ENCODE data around the gene NTNG2. TPM values are rescaled to one million over a fixed set of nuclear protein-coding genes. Genes with fewer than 3 reads are reported as not detected.
A peak's percentile ranks its signal among the peaks of the same experiment; 100 is the strongest.

Gene NTNG2
- total and polyA plus RNA-seq, 9 of the 15 experiments (the other 6 are each of a cell fraction or from before 2014, with no cell fraction given) = 0.01 to 0.11 (median 0.09) TPM; not detected in 6

DNA sequence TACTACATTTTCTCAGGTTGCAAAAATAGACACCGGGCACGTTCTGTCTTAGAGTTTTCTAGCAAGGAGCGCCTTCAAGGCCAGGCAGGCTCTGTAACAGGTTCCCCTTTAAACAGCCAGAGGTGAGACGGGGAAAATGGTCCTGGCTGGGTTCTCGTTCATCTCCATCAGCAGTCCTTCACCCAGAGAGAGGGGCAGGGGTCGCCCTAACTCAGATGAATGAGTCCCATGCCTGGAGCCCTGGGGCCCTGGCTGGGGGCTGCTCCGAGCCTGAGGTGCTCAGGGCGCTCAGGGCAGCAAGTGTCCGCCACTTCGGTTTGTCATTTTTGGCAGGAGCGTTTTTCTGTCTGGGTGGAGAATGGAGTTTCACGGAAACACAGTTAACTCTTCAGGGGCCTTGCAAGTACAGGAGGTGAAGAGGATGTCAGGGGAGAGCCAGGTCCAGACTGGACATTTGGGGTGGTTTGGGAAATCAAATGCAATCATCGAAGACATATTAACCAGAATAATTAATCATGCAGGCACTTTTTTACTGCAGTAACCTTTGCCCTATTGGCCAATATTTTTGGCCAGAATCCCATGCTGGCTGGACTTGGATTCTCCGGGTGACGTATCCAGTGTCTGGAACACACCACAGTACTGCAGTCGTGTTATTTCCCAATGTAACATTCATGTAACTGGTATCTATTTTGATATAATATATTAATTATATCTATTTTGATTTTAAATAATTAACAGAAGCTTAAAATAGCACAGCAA, 2.9 kb downstream of the NTNG2 start:
- Histone ChIP-seq H3K27me3 (ENCODE audit: control insufficient read depth in 2 of 2, insufficient read depth in 2 of 2, low read length in 2 of 2) (peaks cover 34 to 87% of the 10 kb centered on the region in 2 experiments), H3K4me3 (no peak overlapping the region), H4K20me1 (replicated peaks; ENCODE audit: control insufficient read depth, insufficient read depth, low read length) (peaks cover 14% of the 10 kb centered on the region), H3K4me1 (replicated peaks in 1 of 2; ENCODE audit: control insufficient read depth in 2 of 2, insufficient read depth in 2 of 2, low read length in 2 of 2) (peaks cover 0 to 38% of the 10 kb centered on the region in 2 experiments; a peak in 2 of 5 replicates), H3K9ac (ENCODE audit: insufficient read depth in 1 of 2, low read depth in 2 of 2, low read length in 2 of 2) (no peak overlapping the region), H3K27ac (ENCODE audit: extremely low read depth, low read depth, low read length) (no peak overlapping the region), H3K36me3 (ENCODE audit: control insufficient read depth, insufficient read depth, low read length) (no peaks in the 10 kb centered on the region), H3K9me1 (ENCODE audit: control insufficient read depth, insufficient read depth, low read length) (no peaks in the 10 kb centered on the region), H3K4me2 (ENCODE audit: insufficient read depth, low read length) (no peak overlapping the region), H3K79me2 (ENCODE audit: control insufficient read depth, insufficient read depth, low read length) (no peaks in the 10 kb centered on the region), H2AFZ (ENCODE audit: low read depth, low read length) (no peak overlapping the region), H3K9me3 (replicated peaks; ENCODE audit: control insufficient read depth, insufficient read depth, low read depth, low read length) (no peaks in the 10 kb centered on the region)
- ChIA-PET CTCF (ENCODE audit: low intra/inter-chr PET ratio) (no interaction called here), POLR2A (interaction anchor here (0.7 kb wide), 1 partner anchor 13 kb away, joined by 3 read pairs; no protein-coding TSS in a partner anchor)
- DNase-seq (ENCODE audit: extremely low read depth in 1 of 4, low spot score in 3 of 4) (no peak), FAIRE-seq (no peak), ATAC-seq (no peak)
- intact Hi-C loops (cut with micrococcal nuclease) = loop anchor here (5.0 kb wide), 3 partner anchors 88 to 413 kb away; no protein-coding TSS in a partner anchor
- TF ChIP-seq ZNF695 (CRISPR knock-in tag; IDR thresholded peaks at IDR 0.05) = no peak
- no peak for TF ChIP-seq FOSL1 (tag; conservative IDR thresholded peaks at IDR 0.05)
- TF ChIP-seq CEBPB (tag; IDR thresholded peaks at IDR 0.05) = 0 out of 2 replicates have a peak, but pooled peaks have one; percentile 40
- no peak for TF ChIP-seq CEBPG (CRISPR knock-in tag; IDR thresholded peaks at IDR 0.05)
- peak in 1 of 2 experiments; percentile 58; a peak in 2 of 4 replicates for TF ChIP-seq CEBPG (tag; conservative IDR thresholded peaks at IDR 0.05 in 1 of 2, IDR thresholded peaks at IDR 0.05 in 1 of 2)
- TF ChIP-seq NR2C1 (IDR thresholded peaks at IDR 0.05) = no peak
- TF ChIP-seq NR2C1 (tag; IDR thresholded peaks at IDR 0.05) = 0 out of 2 replicates have a peak, but pooled peaks have one; percentile 25
- 2% methylated on average over 16 of the region's 16 CpGs for WGBS (ENCODE audit: insufficient coverage, low coverage, missing lambda C conversion rate)
- no TSS peak for BruUV-seq (replicated peaks)
- in situ Hi-C loops (cut with MboI) = no loop called here
